Central memory CD8-positive, alpha-beta T cell (primary cell): ENCODE measurements around the gene CENPA.
"Not testable (repeated sequence)": the region's sequence is repeated elsewhere in the genome, so short reads cannot be mapped to it uniquely, and the experiment has no call there.

Experiments used
- ATAC-seq: fragments of 150-1000 bp; cut with Tn5 transposase; replicated peaks from 2 replicates; pipeline ENCODE4 v1.10.0; 2022; ENCODE audit warnings: mild to moderate bottlenecking, moderate FRiP score, moderate number of reproducible peaks; ENCODE audit not compliant: poor library complexity, severe bottlenecking; ENCODE audit errors: extremely low read depth
- DNase-seq, 2 donors: peaks; one replicate each; pipeline ENCODE4 v3.0.0; 2021; ENCODE audit warnings: low spot score in 2 of 2
- H3K27ac Mint-ChIP-seq: one replicate; pipeline ENCODE4 v1.8.0; 2022; ENCODE audit warnings: low read depth, mild to moderate bottlenecking, moderate library complexity, mixed read lengths
- H3K27me3 Mint-ChIP-seq: one replicate; pipeline ENCODE4 v1.8.0; 2022; ENCODE audit warnings: mixed read lengths
- H3K36me3 Mint-ChIP-seq: one replicate; pipeline ENCODE4 v1.8.0; 2022; ENCODE audit warnings: mild to moderate bottlenecking, moderate library complexity, mixed read lengths; ENCODE audit not compliant: insufficient read depth
- H3K4me1 Mint-ChIP-seq: one replicate; pipeline ENCODE4 v1.8.0; 2022; ENCODE audit warnings: mixed read lengths
- H3K4me3 Mint-ChIP-seq: one replicate; pipeline ENCODE4 v1.8.0; 2022; ENCODE audit warnings: mild to moderate bottlenecking, moderate library complexity, mixed read lengths
- H3K9me3 Mint-ChIP-seq: one replicate; pipeline ENCODE4 v1.8.0; 2022; ENCODE audit warnings: mixed read lengths

CENPA gene

GRCh38 chr2:26785431-26786206, at the start of gene CENPA:
Gene CENPA, plus strand, starts transcription at chr2:26786056. Its CDS starts 141 bp downstream, at chr2:26786197.
- ATAC-seq (peak; percentile 100), DNase-seq (peak; percentile 88 to 95)
- H3K27ac Mint-ChIP-seq = peak within 1 kb of the TSS; percentile 47

DNA sequence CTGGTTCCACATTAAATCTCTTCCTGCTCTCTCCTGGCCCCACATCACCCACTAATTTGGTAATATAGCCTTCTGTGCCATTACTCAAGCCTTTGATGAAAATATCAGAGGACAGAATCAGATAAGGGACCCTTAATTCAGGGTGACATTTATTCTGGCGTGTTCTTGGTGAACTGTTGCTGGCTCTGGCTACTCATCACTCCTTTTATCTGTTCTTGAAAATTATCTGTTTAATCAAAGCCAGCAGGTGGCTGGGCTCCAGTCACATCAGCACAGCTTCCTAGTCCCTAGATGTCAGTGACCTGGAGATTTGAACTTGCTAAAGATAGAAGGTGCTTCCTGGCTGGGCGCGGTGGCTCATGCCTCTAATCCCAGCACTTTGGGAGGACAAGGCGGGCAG, 48.6 kb upstream of the CENPA start:
- ATAC-seq (no peak), DNase-seq (no peak)
- Mint-ChIP-seq H3K36me3 (no peaks in the 10 kb centered on the region), H3K4me3 (no peak overlapping the region), H3K9me3 (no peaks in the 10 kb centered on the region), H3K27me3 (peaks cover 45% of the 10 kb centered on the region), H3K4me1 (peaks cover 10% of the 10 kb centered on the region), H3K27ac (no peak overlapping the region)

More at GRCh38 chr2:26785431-26786206, at the start of gene CENPA:
- Mint-ChIP-seq H3K4me3 (peak within 1 kb of the TSS; percentile 78), H3K36me3 (peaks cover 5% of the 10 kb centered on the region), H3K9me3 (no peaks in the 10 kb centered on the region), H3K4me1 (peaks cover 6% of the 10 kb centered on the region), H3K27me3 (no peaks in the 10 kb centered on the region)

DNA sequence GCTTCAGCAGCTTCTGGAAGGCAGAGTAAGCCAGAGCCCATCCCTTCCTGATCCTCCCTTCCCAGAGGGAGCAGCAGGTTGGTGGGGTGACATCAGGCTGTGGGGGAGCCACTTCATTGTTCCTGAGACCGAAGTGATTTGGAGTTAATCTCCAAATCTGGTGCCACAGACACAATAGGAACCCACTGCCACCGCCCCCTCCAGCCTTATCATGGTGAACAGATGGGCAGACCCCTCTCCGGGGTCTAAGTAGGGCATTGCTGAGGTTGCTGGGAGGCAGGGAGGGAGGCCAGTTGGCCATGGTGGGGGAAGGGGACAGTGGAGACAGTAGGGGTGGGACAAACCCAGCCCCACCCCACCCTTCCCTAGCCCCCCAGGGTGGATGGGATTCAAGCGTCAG, 47.4 kb upstream of the CENPA start:
- Mint-ChIP-seq H3K27me3 (peaks cover 33% of the 10 kb centered on the region), H3K36me3 (no peaks in the 10 kb centered on the region), H3K9me3 (no peaks in the 10 kb centered on the region), H3K27ac (peak overlapping the region; percentile 29), H3K4me3 (no peak overlapping the region), H3K4me1 (peaks cover 10% of the 10 kb centered on the region)
- no peak for DNase-seq
- no peak for ATAC-seq

DNA sequence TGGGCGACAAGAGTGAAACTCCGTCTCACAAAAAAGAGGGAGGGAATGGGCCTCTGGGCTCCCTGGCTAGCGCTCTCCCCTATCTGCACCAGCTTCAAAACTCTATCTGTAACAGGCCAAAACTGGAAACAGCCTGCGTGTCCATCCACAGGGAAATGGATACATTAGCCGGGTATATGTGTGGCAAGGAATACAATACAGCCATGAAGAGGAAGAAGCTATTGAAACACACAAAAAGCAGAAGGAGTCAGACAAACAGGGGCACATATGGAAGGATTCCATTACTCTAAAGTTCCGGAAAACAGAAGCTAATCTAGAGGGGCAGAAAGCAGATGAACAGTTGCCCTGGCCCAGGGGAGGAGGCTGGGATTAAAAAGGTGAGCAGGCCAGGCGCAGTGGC, 46.3 kb upstream of the CENPA start:
- Mint-ChIP-seq H3K4me3 (no peak overlapping the region), H3K27me3 (peaks cover 26% of the 10 kb centered on the region), H3K4me1 (peaks cover 10% of the 10 kb centered on the region), H3K27ac (no peak overlapping the region), H3K9me3 (no peaks in the 10 kb centered on the region), H3K36me3 (no peaks in the 10 kb centered on the region)
- ATAC-seq (no peak), DNase-seq (no peak)

GRCh38 chr2:26740346-26740745, 45.5 kb upstream of the CENPA start:
- Mint-ChIP-seq H3K36me3 (no peaks in the 10 kb centered on the region), H3K4me3 (no peak overlapping the region), H3K4me1 (peaks cover 10% of the 10 kb centered on the region), H3K9me3 (no peaks in the 10 kb centered on the region), H3K27ac (no peak overlapping the region), H3K27me3 (peaks cover 17% of the 10 kb centered on the region)
- ATAC-seq (no peak), DNase-seq (no peak)

DNA sequence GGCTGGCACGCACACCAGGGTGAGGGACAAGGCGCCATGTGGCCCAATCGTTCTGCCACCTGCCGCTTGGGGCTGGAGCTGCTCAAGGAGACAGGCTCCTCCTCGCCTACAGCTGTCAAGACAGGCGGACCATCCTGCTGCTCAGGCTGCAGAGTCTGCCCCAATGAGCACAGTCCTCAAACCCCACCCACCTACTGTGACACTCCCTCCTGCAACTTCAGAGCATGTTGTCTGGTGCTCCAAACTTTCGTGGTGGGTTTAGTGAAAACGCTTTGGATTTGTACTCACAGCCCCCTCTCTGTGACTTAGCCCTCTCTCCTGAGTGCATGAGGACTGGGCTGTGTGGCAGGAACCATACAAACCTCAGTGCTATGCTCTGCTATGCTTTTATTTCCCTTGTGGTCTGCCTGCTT, 45.0 kb upstream of the CENPA start:
- Mint-ChIP-seq H3K4me3 (no peak overlapping the region), H3K36me3 (no peaks in the 10 kb centered on the region), H3K27ac (no peak overlapping the region), H3K27me3 (peaks cover 12% of the 10 kb centered on the region), H3K9me3 (no peaks in the 10 kb centered on the region), H3K4me1 (peaks cover 10% of the 10 kb centered on the region)
- ATAC-seq (peak; percentile 70), DNase-seq (no peak)

- no peak overlapping the region for H3K27ac Mint-ChIP-seq
- H3K36me3 Mint-ChIP-seq = no peaks in the 10 kb centered on the region
- H3K9me3 Mint-ChIP-seq = no peaks in the 10 kb centered on the region
- DNase-seq (no peak), ATAC-seq (no peak)
- H3K4me3 Mint-ChIP-seq = no peak overlapping the region
- peaks cover 10% of the 10 kb centered on the region for H3K4me1 Mint-ChIP-seq
- H3K27me3 Mint-ChIP-seq = peaks cover 7% of the 10 kb centered on the region
These were observed 43.6 kb upstream of the CENPA start for GRCh38 chr2:26742048-26742770.

DNA sequence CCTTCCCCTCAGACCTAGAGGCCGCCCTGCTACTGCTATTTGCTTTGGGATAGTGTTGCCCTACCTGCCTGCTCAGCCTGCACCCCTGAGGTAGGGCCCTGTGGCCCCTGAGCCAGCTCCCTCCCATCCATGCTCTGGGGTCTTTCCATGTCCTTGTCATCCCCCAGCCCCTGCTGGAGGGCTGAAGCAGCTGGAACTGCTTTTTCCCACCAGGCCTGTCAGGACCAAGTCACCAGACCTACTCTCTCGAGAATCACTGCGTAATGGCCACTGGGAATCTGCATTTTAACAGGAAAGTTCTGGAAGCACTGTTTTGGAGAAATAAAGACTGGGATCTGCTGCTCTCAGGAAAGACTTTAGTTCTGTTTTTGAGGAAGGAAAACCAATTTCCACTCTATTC, 42.0 kb upstream of the CENPA start:
- no peaks in the 10 kb centered on the region for H3K27me3 Mint-ChIP-seq
- ATAC-seq (no peak), DNase-seq (no peak)
- no peaks in the 10 kb centered on the region for H3K36me3 Mint-ChIP-seq
- no peaks in the 10 kb centered on the region for H3K9me3 Mint-ChIP-seq
- peaks cover 10% of the 10 kb centered on the region for H3K4me1 Mint-ChIP-seq
- H3K4me3 Mint-ChIP-seq = no peak overlapping the region
- H3K27ac Mint-ChIP-seq = no peak overlapping the region

GRCh38 chr2:26744953-26745352, 40.9 kb upstream of the CENPA start:
- Mint-ChIP-seq H3K9me3 (no peaks in the 10 kb centered on the region), H3K27me3 (no peaks in the 10 kb centered on the region), H3K4me3 (no peak overlapping the region), H3K27ac (no peak overlapping the region), H3K36me3 (no peaks in the 10 kb centered on the region), H3K4me1 (peaks cover 10% of the 10 kb centered on the region)
- ATAC-seq = no peak
- no peak for DNase-seq

DNA sequence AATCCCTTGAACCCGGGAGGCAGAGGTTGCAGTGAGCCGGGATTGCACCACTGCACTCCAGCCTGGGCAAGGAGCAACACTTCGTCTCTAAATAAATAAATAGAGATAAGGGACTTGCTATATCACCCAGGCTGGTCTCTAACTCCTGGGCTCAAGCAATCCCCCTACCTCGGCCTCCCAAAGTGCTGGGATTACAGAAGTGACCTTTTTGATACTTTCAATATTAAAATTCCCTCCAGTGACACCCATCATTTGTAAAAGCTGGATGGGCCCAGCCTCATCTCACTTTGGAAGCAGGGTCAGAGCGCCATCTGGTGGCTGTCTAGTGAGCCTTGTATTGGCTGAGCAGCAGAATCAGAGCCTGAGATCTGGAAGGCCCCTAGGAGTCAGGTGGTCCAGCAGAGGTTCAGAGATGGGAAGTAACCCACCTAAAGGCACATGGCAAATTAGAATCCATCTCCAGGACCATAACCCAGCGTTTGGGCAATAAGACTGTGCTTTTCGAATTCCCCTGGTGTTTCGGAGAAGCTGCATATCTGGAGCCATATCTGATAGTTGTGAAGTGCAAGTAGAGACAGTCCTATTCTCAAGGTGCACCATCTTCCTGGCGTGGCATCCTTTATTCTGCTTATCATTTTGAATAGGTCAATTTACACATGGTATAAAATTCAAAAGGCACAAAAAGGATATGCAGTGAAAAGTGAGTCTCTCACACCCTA, 40.1 kb upstream of the CENPA start:
- Mint-ChIP-seq H3K27ac (no peak overlapping the region), H3K36me3 (no peaks in the 10 kb centered on the region), H3K4me3 (no peak overlapping the region), H3K4me1 (peaks cover 7% of the 10 kb centered on the region), H3K27me3 (no peaks in the 10 kb centered on the region), H3K9me3 (no peaks in the 10 kb centered on the region)
- ATAC-seq (peak; percentile 70), DNase-seq (peak; percentile 48 to 62)

- H3K9me3 Mint-ChIP-seq = no peaks in the 10 kb centered on the region
- no peaks in the 10 kb centered on the region for H3K36me3 Mint-ChIP-seq
- no peak for ATAC-seq
- no peak overlapping the region for H3K4me3 Mint-ChIP-seq
- H3K4me1 Mint-ChIP-seq = no peaks in the 10 kb centered on the region
- H3K27me3 Mint-ChIP-seq = no peaks in the 10 kb centered on the region
- no peak for DNase-seq
- H3K27ac Mint-ChIP-seq = no peak overlapping the region
These were observed 38.9 kb upstream of the CENPA start for GRCh38 chr2:26746934-26747333.

- H3K9me3 Mint-ChIP-seq, DNase-seq, H3K36me3 Mint-ChIP-seq, ATAC-seq, H3K27me3 Mint-ChIP-seq, H3K27ac Mint-ChIP-seq, H3K4me3 Mint-ChIP-seq, H3K4me1 Mint-ChIP-seq: not testable (repeated sequence)
These were observed 36.0 kb upstream of the CENPA start for GRCh38 chr2:26749787-26750420.
